ENCODE data around the gene SPON1. TPM values are rescaled to one million over a fixed set of nuclear protein-coding genes. Genes with fewer than 3 reads are reported as not detected.

SPON1 gene
- total RNA-seq, 1 experiment from 2014 or later, result 46.9 TPM

GRCh38 chr11:14314127-14314526 lies 351.6 kb downstream of the SPON1 start:
- Mint-ChIP-seq H3K36me3 (ENCODE audit: insufficient read depth, unreplicated experiment) (no peaks in the 10 kb centered on the region), H3K9me3 (ENCODE audit: unreplicated experiment) (no peaks in the 10 kb centered on the region), H3K4me1 (ENCODE audit: low read depth, unreplicated experiment) (peaks cover 6% of the 10 kb centered on the region), H3K27ac (ENCODE audit: unreplicated experiment) (no peak overlapping the region), H3K4me3 (ENCODE audit: unreplicated experiment) (no peak overlapping the region), H3K27me3 (ENCODE audit: insufficient read depth, unreplicated experiment) (no peaks in the 10 kb centered on the region)
- Histone ChIP-seq H3K4me3 (ENCODE audit: low read depth, low read length) (no peak overlapping the region), H3K9me3 (no peaks in the 10 kb centered on the region), H3K27me3 (replicated peaks; ENCODE audit: control insufficient read depth, insufficient read depth, low read length) (no peaks in the 10 kb centered on the region), H3K4me1 (peaks cover 28% of the 10 kb centered on the region), H3K36me3 (ENCODE audit: control insufficient read depth, insufficient read depth, low read length) (no peaks in the 10 kb centered on the region)
- no TSS peak for BruUV-seq (replicated peaks)
- intact Hi-C loops (cut with micrococcal nuclease; ENCODE audit: unreplicated experiment), result no loop called here
- CTCF ChIA-PET, result interaction anchor here (1.8 kb wide), 1 partner anchor 13 kb away, joined by 6 read pairs; no protein-coding TSS in a partner anchor
- POLR2A ChIA-PET, result no interaction called here
- DNase-seq, result no peak
- no peak for TF ChIP-seq CTCF (IDR thresholded peaks at IDR 0.05; ENCODE audit: insufficient read depth in 1 of 2, low read depth in 1 of 2, low read length in 1 of 2, severe bottlenecking in 1 of 2, unreplicated experiment in 1 of 2)

GRCh38 chr11:14315130-14315529 lies 352.6 kb downstream of the SPON1 start:
- no peak for TF ChIP-seq CTCF (IDR thresholded peaks at IDR 0.05; ENCODE audit: insufficient read depth in 1 of 2, low read depth in 1 of 2, low read length in 1 of 2, severe bottlenecking in 1 of 2, unreplicated experiment in 1 of 2)
- CTCF ChIA-PET, result interaction anchor here (1.8 kb wide), 1 partner anchor 14 kb away, joined by 6 read pairs; no protein-coding TSS in a partner anchor
- Mint-ChIP-seq H3K27ac (ENCODE audit: unreplicated experiment) (no peak overlapping the region), H3K36me3 (ENCODE audit: insufficient read depth, unreplicated experiment) (no peaks in the 10 kb centered on the region), H3K4me1 (ENCODE audit: low read depth, unreplicated experiment) (peaks cover 6% of the 10 kb centered on the region), H3K27me3 (ENCODE audit: insufficient read depth, unreplicated experiment) (no peaks in the 10 kb centered on the region), H3K9me3 (ENCODE audit: unreplicated experiment) (no peaks in the 10 kb centered on the region), H3K4me3 (ENCODE audit: unreplicated experiment) (no peak overlapping the region)
- DNase-seq, result no peak
- no peak overlapping the region for H3K4me3 ChIP-seq (ENCODE audit: low read depth, low read length)
- no peaks in the 10 kb centered on the region for H3K9me3 ChIP-seq
- H3K36me3 ChIP-seq (ENCODE audit: control insufficient read depth, insufficient read depth, low read length), result no peaks in the 10 kb centered on the region
- H3K27me3 ChIP-seq (replicated peaks; ENCODE audit: control insufficient read depth, insufficient read depth, low read length), result no peaks in the 10 kb centered on the region
- POLR2A ChIA-PET, result no interaction called here
- peaks cover 20% of the 10 kb centered on the region for H3K4me1 ChIP-seq
- BruUV-seq (replicated peaks), result no TSS peak
- intact Hi-C loops (cut with micrococcal nuclease; ENCODE audit: unreplicated experiment), result no loop called here
